SK-N-SH treated with all-trans-retinoic acid at 6 μM for 48 hours (cell line): ENCODE results near the gene TNNI2.

ENCODE experiments used
- ATAC-seq: fragments of 200-7000 bp; cut with Tn5 transposase; 3 replicates; pipeline ENCODE4 v1.9.1; 2020; ENCODE audit warnings: mild to moderate bottlenecking, moderate library complexity
- ARNTL ChIP-seq: fragments of 450-650 bp; formaldehyde crosslinking; IDR thresholded peaks from 2 replicates; pipeline ENCODE4 v1.5.0; 2020; ENCODE audit warnings: low read depth, mild to moderate bottlenecking, moderate library complexity, borderline replicate concordance
- BACH2 ChIP-seq: fragments of 250-450 bp; sonication (Bioruptor Pico); IDR thresholded peaks from 2 replicates; pipeline ENCODE4 v1.9.0; 2021; ENCODE audit warnings: mild to moderate bottlenecking, borderline replicate concordance
- CREB5 ChIP-seq: fragments of 250-450 bp; sonication (Bioruptor Pico); IDR thresholded peaks from 2 replicates; pipeline ENCODE4 v1.5.1; 2020; ENCODE audit warnings: low read depth, mild to moderate bottlenecking, moderate library complexity
- CSDC2 ChIP-seq: fragments of 250-450 bp; sonication (Bioruptor Pico); IDR thresholded peaks from 2 replicates; pipeline ENCODE4 v1.5.0; 2020; ENCODE audit warnings: mild to moderate bottlenecking, moderate library complexity
- CSRNP3 ChIP-seq: fragments of 250-450 bp; sonication (Bioruptor Pico); IDR thresholded peaks from 2 replicates; pipeline ENCODE4 v1.5.1; 2021; ENCODE audit warnings: mild to moderate bottlenecking, moderate library complexity
- ESRRG ChIP-seq: fragments of 250-450 bp; sonication (Bioruptor Pico); IDR thresholded peaks from 2 replicates; pipeline ENCODE4 v1.6.1; 2021; ENCODE audit warnings: mild to moderate bottlenecking
- GLIS3 ChIP-seq: fragments of 250-450 bp; sonication (Bioruptor Pico); IDR thresholded peaks from 2 replicates; pipeline ENCODE4 v1.5.0; 2020; ENCODE audit warnings: mild to moderate bottlenecking, moderate library complexity
- ISL1 ChIP-seq: fragments of 250-450 bp; sonication (Bioruptor Pico); IDR thresholded peaks from 2 replicates; pipeline ENCODE4 v2.1.2; 2022; ENCODE audit warnings: mild to moderate bottlenecking, moderate library complexity
- OSR1 ChIP-seq: fragments of 250-450 bp; sonication (Bioruptor Pico); IDR thresholded peaks from 2 replicates; pipeline ENCODE4 v1.8.0; 2022; ENCODE audit warnings: moderate library complexity, mild to moderate bottlenecking, inconsistent platforms
- PATZ1 ChIP-seq: fragments of 250-450 bp; sonication (Bioruptor Pico); IDR thresholded peaks from 2 replicates; pipeline ENCODE4 v1.8.0; 2020; ENCODE audit warnings: mild to moderate bottlenecking, moderate library complexity, borderline replicate concordance
- POU6F1 ChIP-seq: fragments of 250-450 bp; sonication (Bioruptor Pico); IDR thresholded peaks from 2 replicates; pipeline ENCODE4 v1.8.0; 2021; ENCODE audit warnings: low read depth, mild to moderate bottlenecking, moderate library complexity, borderline replicate concordance
- PPARA ChIP-seq: fragments of 250-450 bp; sonication (Bioruptor Pico); IDR thresholded peaks from 2 replicates; pipeline ENCODE4 v1.5.0; 2020; ENCODE audit warnings: mild to moderate bottlenecking, borderline replicate concordance
- RARB ChIP-seq: fragments of 250-450 bp; sonication (Bioruptor Pico); IDR thresholded peaks from 2 replicates; pipeline ENCODE4 v1.8.0; 2021; ENCODE audit warnings: mild to moderate bottlenecking, moderate library complexity
- SNAI2 ChIP-seq: fragments of 250-450 bp; sonication (Bioruptor Pico); IDR thresholded peaks from 2 replicates; pipeline ENCODE4 v1.5.0; 2020; ENCODE audit warnings: mild to moderate bottlenecking, moderate library complexity
- TCF4 ChIP-seq: fragments of 250-450 bp; sonication (Bioruptor Pico); IDR thresholded peaks from 2 replicates; pipeline ENCODE4 v1.8.0; 2021; ENCODE audit warnings: mild to moderate bottlenecking, moderate library complexity, borderline replicate concordance
- TSHZ2 ChIP-seq: fragments of 250-450 bp; sonication (Bioruptor Pico); IDR thresholded peaks from 2 replicates; pipeline ENCODE4 v1.5.0; 2020; ENCODE audit warnings: mild to moderate bottlenecking, moderate library complexity
- ZC3H10 ChIP-seq: fragments of 250-450 bp; sonication (Bioruptor Pico); IDR thresholded peaks from 2 replicates; pipeline ENCODE4 v1.5.1; 2021; ENCODE audit warnings: mild to moderate bottlenecking, moderate library complexity
- ZFP3 ChIP-seq: fragments of 250-450 bp; sonication (Bioruptor Pico); IDR thresholded peaks from 2 replicates; pipeline ENCODE4 v1.5.0; 2020; ENCODE audit warnings: mild to moderate bottlenecking, moderate library complexity
- ZFP30 ChIP-seq: fragments of 450-650 bp; formaldehyde crosslinking; IDR thresholded peaks from 2 replicates; pipeline ENCODE4 v1.5.0; 2022; ENCODE audit warnings: mild to moderate bottlenecking, moderate library complexity
- ZNF565 ChIP-seq: fragments of 450-650 bp; formaldehyde crosslinking; conservative IDR thresholded peaks from 2 replicates; pipeline ENCODE4 v1.5.0; 2020; ENCODE audit warnings: low read depth, mild to moderate bottlenecking, moderate library complexity
- ZNF70 ChIP-seq: fragments of 450-650 bp; formaldehyde crosslinking; IDR thresholded peaks from 2 replicates; pipeline ENCODE4 v1.5.0; 2020; ENCODE audit warnings: mild to moderate bottlenecking, moderate library complexity
- ZNF8 ChIP-seq: fragments of 450-650 bp; formaldehyde crosslinking; IDR thresholded peaks from 2 replicates; pipeline ENCODE4 v1.5.0; 2020; ENCODE audit warnings: mild to moderate bottlenecking, moderate library complexity

Gene TNNI2

DNA sequence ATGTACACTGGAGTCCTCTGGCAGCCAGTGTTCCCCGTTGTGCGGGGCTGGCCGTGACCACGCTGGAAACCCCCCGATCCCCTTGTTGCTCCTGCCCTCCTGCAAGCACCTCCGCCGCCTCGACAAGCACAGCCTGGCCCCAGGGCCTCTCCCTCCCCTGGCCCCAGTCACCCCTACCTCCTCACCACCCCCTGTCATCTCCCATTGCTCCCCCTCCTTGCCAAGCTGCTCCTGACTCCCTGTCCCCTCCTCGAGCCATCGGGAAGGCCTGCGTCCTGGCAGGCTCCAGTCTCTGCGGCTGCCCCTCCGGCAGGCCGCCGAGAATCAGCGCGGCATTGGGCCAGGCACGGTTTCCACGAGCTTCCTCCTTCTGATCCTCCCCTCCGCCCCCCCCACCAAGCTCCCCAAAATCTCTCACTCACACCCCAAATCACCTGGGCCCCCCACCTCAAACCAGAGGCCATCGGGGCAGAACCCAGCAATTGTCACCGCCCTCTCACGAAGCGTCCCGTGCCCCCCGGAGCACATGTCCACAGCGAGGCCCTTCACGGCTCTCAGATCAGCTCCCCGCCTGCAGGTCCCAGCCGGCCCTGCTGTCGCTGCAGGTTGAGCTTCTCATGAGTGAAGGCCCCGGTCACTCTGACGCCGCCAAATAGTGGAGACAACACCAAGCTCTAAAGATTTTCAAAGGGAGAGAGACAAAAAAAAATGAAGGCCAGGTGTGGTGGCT lies 8.4 kb downstream of the TNNI2 start:
- TF ChIP-seq ZC3H10 (CRISPR knock-in tag) (no peak), ZNF565 (CRISPR knock-in tag) (no peak), ZFP3 (CRISPR knock-in tag) (no peak), RARB (CRISPR knock-in tag) (no peak), OSR1 (CRISPR knock-in tag) (no peak), POU6F1 (no peak), TSHZ2 (CRISPR knock-in tag) (no peak), ISL1 (CRISPR knock-in tag) (no peak), SNAI2 (CRISPR knock-in tag) (no peak), TCF4 (no peak), PATZ1 (CRISPR knock-in tag) (no peak), ZNF8 (CRISPR knock-in tag) (no peak), ZNF70 (CRISPR knock-in tag) (no peak), CSDC2 (no peak), PPARA (no peak), ZFP30 (CRISPR knock-in tag) (no peak), BACH2 (no peak), GLIS3 (CRISPR knock-in tag) (no peak), CREB5 (CRISPR knock-in tag) (no peak), ARNTL (CRISPR knock-in tag) (no peak)
- TF ChIP-seq, all 23 proteins: peak for 0
- no peak for ATAC-seq

- TF ChIP-seq ZC3H10 (CRISPR knock-in tag): no peak
- no peak for TF ChIP-seq BACH2
- TF ChIP-seq PPARA: no peak
- no peak for ATAC-seq
Observed at GRCh38 chr11:1847926-1848639, 9.3 kb downstream of the TNNI2 start.

DNA sequence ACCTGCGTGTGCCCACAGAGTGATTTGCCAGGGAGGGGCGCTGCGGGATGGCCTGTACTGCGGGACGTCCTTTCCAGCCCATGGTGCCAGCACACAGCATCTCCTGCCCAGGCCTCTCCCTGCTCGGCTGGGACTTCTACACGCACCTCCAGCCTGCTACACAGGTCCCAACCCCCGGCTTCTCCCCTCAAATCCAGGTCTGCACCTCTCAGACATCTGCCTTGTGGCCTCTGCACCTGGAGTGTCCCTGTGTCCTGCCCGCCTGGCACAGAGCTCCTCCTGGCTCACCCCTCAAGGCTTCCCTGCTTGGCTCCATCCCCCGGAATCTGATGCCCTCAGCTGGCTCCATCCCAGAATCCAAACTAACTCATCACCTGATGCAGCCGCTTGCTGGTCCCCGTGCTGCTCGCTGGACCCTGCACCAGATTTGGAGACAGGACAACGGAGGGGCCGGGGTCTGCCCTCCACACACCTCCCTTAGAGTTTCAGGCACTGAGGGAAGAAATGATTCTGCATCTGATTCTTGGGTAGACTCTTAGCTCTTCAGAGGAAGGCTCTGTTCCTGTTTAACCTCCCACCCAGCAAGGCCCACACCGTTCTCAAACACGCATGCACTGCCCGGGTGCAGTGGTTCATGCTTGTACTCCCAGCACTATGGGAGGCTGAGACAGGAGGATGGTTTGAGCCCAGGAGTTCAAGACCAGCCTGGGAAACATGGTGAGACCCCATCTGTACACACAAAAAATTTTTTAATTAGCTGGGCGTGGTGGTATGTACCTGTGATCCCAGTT lies 10.1 kb downstream of the TNNI2 start:
- no peak for ATAC-seq
- TF ChIP-seq CSDC2 (no peak), PPARA (no peak), ZNF70 (CRISPR knock-in tag) (no peak), ZNF565 (CRISPR knock-in tag) (no peak), GLIS3 (CRISPR knock-in tag) (no peak), CSRNP3 (CRISPR knock-in tag) (no peak), ESRRG (CRISPR knock-in tag) (no peak), PATZ1 (CRISPR knock-in tag) (no peak), ISL1 (CRISPR knock-in tag) (no peak), TSHZ2 (CRISPR knock-in tag) (no peak)
